Heart left ventricle (tissue), 16 donors: ENCODE measurements around the gene SAMD10. TPM values are rescaled to one million over a fixed set of nuclear protein-coding genes. Genes with fewer than 3 reads are reported as not detected.

Experiments used
- ATAC-seq, 4 donors: fragments of 200-7000 bp; cut with Tn5 transposase; one replicate each; pipeline ENCODE4 v1.9.1; 2020 to 2022; ENCODE audit warnings: moderate library complexity in 4 of 4, mild to moderate bottlenecking in 3 of 4, moderate number of reproducible peaks in 1 of 4
- DNase-seq, 5 donors: peaks; one replicate each; pipeline ENCODE4 v3.0.0-alpha.2; 2020
- H3K27ac ChIP-seq, 12 donors: fragments of 200-600 bp; sonication (generic) in 4 of 12; one replicate each; pipeline versions ENCODE4 v1.5.0 to v1.8.0; 2016 to 2022; ENCODE audit warnings: mild to moderate bottlenecking in 2 of 12
- H3K27me3 ChIP-seq, 9 donors: fragments of 200-600 bp; sonication (generic) in 2 of 9; one replicate each; pipeline versions ENCODE4 v1.5.1 to v1.8.0; 2016 to 2022; ENCODE audit warnings: mild to moderate bottlenecking in 3 of 9
- H3K36me3 ChIP-seq, 9 donors: fragments of 200-600 bp; sonication (generic) in 2 of 9; one replicate each; pipeline versions ENCODE4 v1.5.0 to v1.8.0; 2018 to 2022; ENCODE audit warnings: mild to moderate bottlenecking in 2 of 9
- H3K4me1 ChIP-seq, 12 donors: fragments of 200-600 bp; sonication (generic) in 4 of 12; one replicate each; pipeline versions ENCODE4 v1.5.0 to v1.8.0; 2016 to 2022; ENCODE audit warnings: mild to moderate bottlenecking in 3 of 12
- H3K4me3 ChIP-seq, 12 donors: fragments of 200-600 bp; sonication (generic) in 4 of 12; one replicate each; pipeline versions ENCODE4 v1.5.0 to v1.8.0; 2017 to 2022; ENCODE audit warnings: mild to moderate bottlenecking in 9 of 12, moderate library complexity in 4 of 12
- H3K9me3 ChIP-seq, 12 donors: fragments of 200-600 bp; sonication (generic) in 4 of 12; one replicate each; pipeline versions ENCODE4 v1.5.0 to v1.8.0; 2016 to 2022; ENCODE audit warnings: mild to moderate bottlenecking in 1 of 12
- POLR2A ChIP-seq, 2 donors: fragments of 450-650 bp; IDR thresholded peaks; one replicate each; pipeline ENCODE4 v1.6.1; 2017; ENCODE audit warnings: antibody characterized with exemption in 2 of 2, mild to moderate bottlenecking in 2 of 2, moderate library complexity in 2 of 2
- WGBS, 4 donors: extraction: QIAGEN DNeasy Blood & Tissue Kit in 2 of 4; methylation state at CpG; one replicate each; pipeline versions ENCODE4 v1.1.5 to v1.1.7; 2013 to 2018; 5-methylcytosine and 5-hydroxymethylcytosine counted together
- intact Hi-C, 10 donors: fragments of 100-400 bp; cut with DNase I; formaldehyde crosslinking; loops; one replicate each; pipeline versions ENCODE4 v1.11.1 to v1.14.2; 2022
- polyA plus RNA-seq, 2 donors: library from polyadenylated mRNA; stranded (reverse); fragments of 200-250 nt; gene quantifications; one replicate each; pipeline ENCODE4 v1.2.3, GENCODE V29; 2013
- total RNA-seq, 9 donors: library from RNA; depleted of rRNA in 2 of 9; stranded (reverse); fragments of >200 nt in 2 of 9; fragmentation: NEBNext Ultra II Directional in 3 of 9; extraction: Animal tissue kit (Norgen Biotek cat#: 25700) in 3 of 9; gene quantifications; one replicate each; pipeline versions ENCODE4 v1.1.0 to v1.2.4, GENCODE V29; 2016 to 2023
- TF ChIP-seq, protein P1 (sequence below), 12 donors: fragments of 200-600 bp; sonication (generic) in 4 of 12; IDR thresholded peaks; one replicate each; pipeline versions ENCODE4 v1.5.0 to v1.8.0; 2018 to 2022; ENCODE audit warnings: antibody characterized with exemption in 12 of 12, mild to moderate bottlenecking in 5 of 12
- donor health status: ischemic (EF 13 %, LVEDD 7.1; RV severe dilation, severe dysfunction).
- donor health status: healthy with polysubstance abuse.
- donor health status: DM: no; HTN: yes; CAD: no.
- donor health status: DM: no; HTN: no; CAD: no.
- donor health status: ischemic (EF 25% LVEDD 6.9; RV normal size, moderate dysfunction).
- donor health status: ischemic (EF 25% LVEDD 5.7; RV mildly dilated, moderate dysfunction).
- donor health status: healthy.
- donor health status: DM: yes; HTN: yes; CAD: no.
- donor health status: ischemic (EF 35%, LVEDD 5.7; RV mildly dilated, moderate dysfunction).
- donor health status: nonischemic (EF 11% LVEDD 7.7; RV severe dilation, severe dysfunction).
- donor health status: DM: yes; HTN: yes; CAD: no.
- donor health status: PGD.
- donor health status: ischemic (EF 29% LVEDD 5.4; RV normal size, mild dysfunction).
- donor health status: nonischemic (EF 23%, LVEDD 6.1; RV moderate dilation, normal function).

Gene SAMD10
- total and polyA plus RNA-seq, 11 donors: 3.1 to 6.3 (median 4.7) TPM

DNA sequence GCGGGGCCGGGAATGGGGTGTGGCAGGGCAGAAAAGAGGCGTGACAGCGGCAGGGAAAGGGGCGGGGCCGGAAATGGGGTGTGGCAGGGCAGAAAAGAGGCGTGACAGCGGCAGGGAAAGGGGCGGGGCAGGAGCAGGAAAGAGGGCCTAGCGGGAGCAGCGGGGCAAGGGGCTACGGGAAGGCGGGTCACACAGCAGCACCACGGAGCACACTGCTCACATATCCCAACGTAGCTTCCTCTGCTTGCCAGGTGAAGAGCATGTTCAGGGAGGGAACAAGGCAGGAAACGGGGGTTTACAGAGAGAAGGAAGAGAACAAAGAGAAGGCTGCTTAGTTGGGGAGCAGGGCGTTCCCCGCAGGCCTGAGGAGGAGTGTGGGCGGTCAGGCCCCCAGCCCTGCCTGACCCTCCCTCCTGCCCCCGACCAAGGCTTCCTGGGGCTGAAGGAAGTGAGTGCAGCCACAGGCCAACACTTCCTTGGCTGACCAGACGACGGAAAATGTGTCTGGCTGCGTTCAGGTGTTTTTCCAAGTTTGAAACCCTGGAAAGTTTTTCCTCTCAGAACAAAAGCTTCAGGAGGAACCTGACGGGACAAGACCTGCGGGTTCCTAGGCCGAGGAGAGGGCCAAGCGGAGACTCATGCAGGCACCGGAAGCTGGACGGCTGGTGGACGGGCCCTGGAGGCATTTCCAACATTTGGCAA, 37.0 kb downstream of the SAMD10 start:
- DNase-seq (peak; percentile 37 to 61 (median 45)), ATAC-seq (peak in 1 of 4 donors; percentile 55)
- no peaks in the 10 kb centered on the region for H3K27me3 ChIP-seq
- intact Hi-C loops: no loop called here
- peak overlapping the region; percentile 46 to 81 (median 63) for H3K27ac ChIP-seq
- no peaks in the 10 kb centered on the region for H3K9me3 ChIP-seq
- peaks cover 0 to 45% (median 28%) of the 10 kb centered on the region in 12 donors for H3K4me1 ChIP-seq
- TF ChIP-seq, protein P1, sequence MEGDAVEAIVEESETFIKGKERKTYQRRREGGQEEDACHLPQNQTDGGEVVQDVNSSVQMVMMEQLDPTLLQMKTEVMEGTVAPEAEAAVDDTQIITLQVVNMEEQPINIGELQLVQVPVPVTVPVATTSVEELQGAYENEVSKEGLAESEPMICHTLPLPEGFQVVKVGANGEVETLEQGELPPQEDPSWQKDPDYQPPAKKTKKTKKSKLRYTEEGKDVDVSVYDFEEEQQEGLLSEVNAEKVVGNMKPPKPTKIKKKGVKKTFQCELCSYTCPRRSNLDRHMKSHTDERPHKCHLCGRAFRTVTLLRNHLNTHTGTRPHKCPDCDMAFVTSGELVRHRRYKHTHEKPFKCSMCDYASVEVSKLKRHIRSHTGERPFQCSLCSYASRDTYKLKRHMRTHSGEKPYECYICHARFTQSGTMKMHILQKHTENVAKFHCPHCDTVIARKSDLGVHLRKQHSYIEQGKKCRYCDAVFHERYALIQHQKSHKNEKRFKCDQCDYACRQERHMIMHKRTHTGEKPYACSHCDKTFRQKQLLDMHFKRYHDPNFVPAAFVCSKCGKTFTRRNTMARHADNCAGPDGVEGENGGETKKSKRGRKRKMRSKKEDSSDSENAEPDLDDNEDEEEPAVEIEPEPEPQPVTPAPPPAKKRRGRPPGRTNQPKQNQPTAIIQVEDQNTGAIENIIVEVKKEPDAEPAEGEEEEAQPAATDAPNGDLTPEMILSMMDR (IDR thresholded peaks at IDR 0.05): no peak
- no peak for TF ChIP-seq POLR2A (IDR thresholded peaks at IDR 0.05)
- 49 to 54% (median 52%) methylated on average over 26 to 30 of the region's 30 CpGs for WGBS, 4 donors
- H3K4me3 ChIP-seq: no peak overlapping the region
- peaks cover 0 to 80% (median 70%) of the 10 kb centered on the region in 9 donors for H3K36me3 ChIP-seq

DNA sequence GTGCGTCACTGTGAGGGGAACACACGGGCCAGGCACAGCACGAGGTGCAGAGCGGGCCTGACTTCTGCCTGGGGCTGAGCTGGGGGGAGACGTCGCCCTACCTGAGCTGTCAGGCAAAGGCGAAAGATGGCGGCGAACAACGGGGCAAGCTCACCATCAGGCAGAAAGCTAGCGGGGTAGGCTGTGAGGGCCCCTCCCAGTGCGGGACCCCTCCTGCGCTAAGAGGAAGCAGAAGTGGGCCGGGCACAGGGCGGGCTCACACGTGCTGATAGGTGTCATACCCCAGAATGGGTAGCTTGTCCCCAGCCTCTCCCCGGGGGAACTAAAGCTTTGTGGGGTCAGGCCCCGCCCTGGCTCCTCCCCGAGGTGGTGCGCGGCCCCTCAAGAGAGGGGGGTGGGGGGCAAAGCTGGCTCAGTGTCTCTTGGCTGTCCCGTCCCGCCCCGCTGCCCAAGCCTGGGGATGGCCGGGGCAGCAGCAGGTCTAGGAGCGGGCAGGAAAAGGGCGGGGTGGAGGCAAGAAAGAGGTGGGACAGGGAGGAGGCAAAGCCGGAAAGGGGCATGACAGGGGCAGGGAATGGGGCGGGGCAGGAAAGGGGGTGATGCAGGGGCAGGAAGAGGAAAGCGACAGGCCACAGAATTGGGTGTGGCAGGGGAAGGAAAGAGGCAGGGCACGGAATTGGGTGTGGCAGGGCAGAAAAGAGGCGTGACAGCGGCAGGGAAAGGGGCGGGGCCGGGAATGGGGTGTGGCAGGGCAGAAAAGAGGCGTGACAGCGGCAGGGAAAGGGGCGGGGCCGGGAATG, 38.0 kb downstream of the SAMD10 start:
- H3K36me3 ChIP-seq: peaks cover 0 to 85% (median 71%) of the 10 kb centered on the region in 9 donors
- no peaks in the 10 kb centered on the region for H3K27me3 ChIP-seq
- H3K4me3 ChIP-seq: no peak overlapping the region
- WGBS, 4 donors: 69 to 78% (median 74%) methylated on average over 35 to 38 of the region's 39 CpGs
- TF ChIP-seq, protein P1 (IDR thresholded peaks at IDR 0.05): no peak
- TF ChIP-seq POLR2A (IDR thresholded peaks at IDR 0.05): no peak
- DNase-seq: peak in 4 of 5 donors; percentile 55 to 75 (median 70)
- H3K9me3 ChIP-seq: no peaks in the 10 kb centered on the region
- H3K27ac ChIP-seq: peak overlapping the region in 9 of 12 donors; percentile 25 to 64 (median 49)
- ATAC-seq: peak in 3 of 4 donors; percentile 1 to 52 (median 30)
- H3K4me1 ChIP-seq: peaks cover 0 to 35% (median 22%) of the 10 kb centered on the region in 12 donors
- intact Hi-C loops: no loop called here

DNA sequence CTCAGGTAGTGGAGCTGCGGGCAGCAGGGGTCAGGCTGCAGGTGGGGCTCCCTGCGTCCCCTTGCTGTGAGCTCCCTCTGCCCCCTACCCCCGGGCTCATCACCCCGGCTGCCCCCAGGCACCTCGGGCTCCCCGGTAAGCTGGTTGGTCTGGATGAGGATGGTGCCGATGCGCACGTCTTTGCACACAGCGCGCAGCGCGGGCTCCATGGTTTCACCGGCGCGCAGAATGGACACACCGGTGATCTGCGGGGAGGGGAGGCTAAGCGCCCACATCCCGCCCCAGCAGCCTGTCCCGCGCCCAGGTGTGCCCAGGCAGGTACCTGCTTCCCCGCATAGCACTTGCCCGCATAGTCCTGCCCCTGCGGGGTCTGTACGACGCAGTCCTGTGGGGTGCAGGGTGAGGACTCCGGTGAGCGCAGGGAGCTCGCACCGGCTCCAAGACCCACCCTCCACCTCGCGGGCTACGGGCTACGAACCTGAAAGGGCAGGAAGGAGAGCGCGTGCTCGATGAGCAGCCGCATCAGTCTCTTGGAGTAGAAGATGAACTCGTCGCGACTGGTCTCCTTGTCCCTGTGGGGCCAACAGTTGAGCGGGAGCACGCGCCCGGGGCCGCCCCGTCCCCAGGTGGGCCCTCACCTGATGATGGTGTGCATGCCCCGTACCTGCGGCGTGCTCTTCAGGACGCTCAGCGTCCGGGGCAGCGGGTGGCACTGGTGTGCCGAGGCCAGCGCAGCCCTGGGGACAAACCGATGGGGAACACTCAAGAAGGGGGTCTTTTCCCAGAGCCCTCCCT, 38.8 kb downstream of the SAMD10 start:
- DNase-seq (peak in 3 of 5 donors; percentile 15 to 63 (median 33)), ATAC-seq (peak in 1 of 4 donors; percentile 1)
- Histone ChIP-seq H3K27ac (peak overlapping the region in 4 of 12 donors; percentile 38 to 64 (median 54)), H3K27me3 (no peaks in the 10 kb centered on the region), H3K4me1 (peaks cover 0 to 27% (median 19%) of the 10 kb centered on the region in 12 donors), H3K9me3 (no peaks in the 10 kb centered on the region), H3K36me3 (peaks cover 0 to 86% (median 71%) of the 10 kb centered on the region in 9 donors), H3K4me3 (no peak overlapping the region)
- 87 to 95% (median 92%) methylated on average over 34 to 58 of the region's 58 CpGs for WGBS, 4 donors
- no peak for TF ChIP-seq POLR2A (IDR thresholded peaks at IDR 0.05)
- TF ChIP-seq, protein P1 (IDR thresholded peaks at IDR 0.05): no peak
- intact Hi-C loops: no loop called here
